B cell (primary cell): ENCODE data around the gene JADE2. TPM values are rescaled to one million over a fixed set of nuclear protein-coding genes. Genes with fewer than 3 reads are reported as not detected.

Experiments
- ATAC-seq: fragments of 200-7000 bp; cut with Tn5 transposase; one replicate; pipeline ENCODE4 v1.10.0; 2021; ENCODE audit warnings: low read depth, mild to moderate bottlenecking, moderate number of reproducible peaks, moderate library complexity
- CTCF ChIA-PET: fragments of 350-600 bp; sonication (Branson Sonifier 250); formaldehyde crosslinking; loops from one replicate; lab custom pipeline; 2021; ENCODE audit warnings: antibody characterized with exemption, inconsistent platforms; lab: Charles Lee
- POLR2A ChIA-PET: fragments of 350-600 bp; sonication (Branson Sonifier 250); formaldehyde crosslinking; loops from one replicate; lab custom pipeline; 2021; ENCODE audit warnings: antibody characterized with exemption; lab: Charles Lee
- DNase-seq: peaks from one replicate; pipeline ENCODE4 v3.0.0; 2013
- H2AFZ ChIP-seq: 2 replicates; pipeline ENCODE4 v1.6.1; 2012; ENCODE audit warnings: mild to moderate bottlenecking, low read depth, low read length; ENCODE audit not compliant: insufficient read depth, poor library complexity, severe bottlenecking
- H3K27ac ChIP-seq, 2 donors: 1 replicate in 1 of 2; 2 replicates in 1 of 2; pipeline ENCODE4 v1.5.1; 2012 to 2013; ENCODE audit warnings: low read length in 2 of 2, mild to moderate bottlenecking in 2 of 2, moderate library complexity in 1 of 2
- H3K27me3 ChIP-seq, 4 experiments: fragments of 200-600 bp in 1 of 4; sonication (generic) in 1 of 4; replicated peaks in 1 of 4; 1 replicate in 2 of 4; 2 replicates in 2 of 4; pipeline versions ENCODE4 v1.6.1 to v1.7.0; 2013 to 2016; ENCODE audit warnings: low read length in 3 of 4, mild to moderate bottlenecking in 2 of 4, mixed read lengths in 1 of 4, moderate library complexity in 1 of 4; ENCODE audit not compliant: insufficient read depth in 4 of 4, control insufficient read depth in 3 of 4; ENCODE audit errors: control extremely low read depth in 1 of 4
- H3K36me3 ChIP-seq, 2 experiments: replicated peaks in 1 of 2; 1 replicate in 1 of 2; 2 replicates in 1 of 2; pipeline versions ENCODE4 v1.6.1 to v1.7.1; 2013; ENCODE audit warnings: low read length in 1 of 2; ENCODE audit not compliant: insufficient read depth in 2 of 2, control insufficient read depth in 1 of 2; ENCODE audit errors: control extremely low read depth in 1 of 2, extremely low read depth in 1 of 2
- H3K4me1 ChIP-seq, 2 donors: fragments of 200-600 bp in 1 of 2; sonication (generic) in 1 of 2; 1 replicate in 1 of 2; 2 replicates in 1 of 2; pipeline versions ENCODE4 v1.5.1 to v1.6.1; 2013 to 2017; ENCODE audit warnings: low read length in 2 of 2; ENCODE audit not compliant: control insufficient read depth in 2 of 2, insufficient read depth in 2 of 2
- H3K4me2 ChIP-seq: replicated peaks from 2 replicates; pipeline ENCODE3; 2012; ENCODE audit warnings: mild to moderate bottlenecking, low read depth, low read length; ENCODE audit not compliant: poor library complexity, severe bottlenecking
- H3K4me3 ChIP-seq, 5 experiments: fragments of 200-600 bp in 1 of 5; sonication (generic) in 1 of 5; 1 replicate in 3 of 5; 2 replicates in 2 of 5; pipeline versions ENCODE4 v1.5.1 to v1.7.0; 2011 to 2016; ENCODE audit warnings: low read length in 4 of 5, mild to moderate bottlenecking in 4 of 5, low read depth in 2 of 5, control low read depth in 1 of 5, moderate library complexity in 1 of 5; ENCODE audit not compliant: insufficient read depth in 1 of 5; ENCODE audit errors: control extremely low read depth in 1 of 5, extremely low read depth in 1 of 5
- H3K79me2 ChIP-seq: fragments of 200-600 bp; sonication (generic); one replicate; pipeline ENCODE4 v1.6.0; 2016; ENCODE audit warnings: low read length; ENCODE audit not compliant: control insufficient read depth, insufficient read depth
- H3K9ac ChIP-seq: fragments of 200-600 bp; sonication (generic); 2 replicates; pipeline ENCODE4 v1.6.1; 2017; ENCODE audit warnings: mild to moderate bottlenecking, low read length, moderate library complexity
- H3K9me3 ChIP-seq, 3 donors: one replicate each; pipeline versions ENCODE4 v1.6.1 to v1.7.1; 2013; ENCODE audit warnings: low read length in 2 of 3; ENCODE audit not compliant: control insufficient read depth in 2 of 3, insufficient read depth in 1 of 3; ENCODE audit errors: control extremely low read depth in 1 of 3
- H4K20me1 ChIP-seq: 2 replicates; pipeline ENCODE4 v1.6.0; 2012; ENCODE audit warnings: mild to moderate bottlenecking, low read length; ENCODE audit not compliant: insufficient read depth, control insufficient read depth, poor library complexity, severe bottlenecking
- H3K27ac Mint-ChIP-seq: one replicate; pipeline ENCODE4 v1.8.0; 2021; ENCODE audit warnings: mixed read lengths
- H3K27me3 Mint-ChIP-seq: one replicate; pipeline ENCODE4 v1.8.0; 2021; ENCODE audit warnings: mixed read lengths
- H3K4me1 Mint-ChIP-seq: one replicate; pipeline ENCODE4 v1.8.0; 2021; ENCODE audit warnings: mixed read lengths
- H3K4me3 Mint-ChIP-seq: one replicate; pipeline ENCODE4 v1.8.0; 2021; ENCODE audit warnings: mixed read lengths
- H3K9me3 Mint-ChIP-seq: one replicate; pipeline ENCODE4 v1.8.0; 2022; ENCODE audit warnings: mixed read lengths; ENCODE audit not compliant: insufficient read depth
- CTCF ChIP-seq: fragments of 200-600 bp; IDR thresholded peaks from one replicate; pipeline ENCODE4 v1.8.0; 2022; ENCODE audit warnings: antibody characterized with exemption, mild to moderate bottlenecking
- EZH2 ChIP-seq: IDR thresholded peaks from 2 replicates; pipeline ENCODE4 v1.6.1; 2012; ENCODE audit warnings: borderline replicate concordance, low read depth, mild to moderate bottlenecking, moderate library complexity, low read length; ENCODE audit not compliant: insufficient read depth, poor library complexity, severe bottlenecking
- WGBS: methylation state at CpG from one replicate; pipeline ENCODE4 v1.1.5; 2013; ENCODE audit warnings: missing lambda C conversion rate; ENCODE audit not compliant: insufficient coverage; 5-methylcytosine and 5-hydroxymethylcytosine counted together
- intact Hi-C: fragments of 100-400 bp; cut with micrococcal nuclease; formaldehyde crosslinking; loops from one replicate; pipeline ENCODE4 v1.10.0; 2022
- polyA plus RNA-seq: library from polyadenylated mRNA; depleted of rRNA; stranded (reverse); fragments of >200 nt; gene quantifications from 2 replicates; pipeline ENCODE4 v1.2.3, GENCODE V29; 2012
- total RNA-seq, 2 donors: library from RNA; stranded (reverse); fragments of 120-200 nt in 1 of 2; gene quantifications; 1 replicate in 1 of 2; 2 replicates in 1 of 2; pipeline versions ENCODE4 v1.2.3 to v1.2.4, GENCODE V29; 2013 to 2022

The JADE2 gene
- total and polyA plus RNA-seq, 2 donors (not counting 1 experiment from before 2014, with no cell fraction given), result 80.5 to 247 TPM

- TF ChIP-seq EZH2 (no peak), CTCF (no peak)
- Mint-ChIP-seq H3K4me3 (peak overlapping the region; percentile 83), H3K27ac (peak overlapping the region; percentile 95), H3K9me3 (no peaks in the 10 kb centered on the region), H3K27me3 (no peaks in the 10 kb centered on the region), H3K4me1 (peaks cover 77% of the 10 kb centered on the region)
- WGBS, result 2% methylated on average over 9 of the region's 11 CpGs
- H3K27ac ChIP-seq, result peak overlapping the region; percentile 86 to 95
- peak overlapping the region in 3 of 5 experiments; percentile 19 to 34 (median 20) for H3K4me3 ChIP-seq
- peak overlapping the region; percentile 50 for H2AFZ ChIP-seq
- no peaks in the 10 kb centered on the region for H3K27me3 ChIP-seq
- H3K9me3 ChIP-seq, result no peaks in the 10 kb centered on the region
- H3K4me2 ChIP-seq, result peak overlapping the region; percentile 74
- intact Hi-C loops, result loop anchor here (1.0 to 5.0 kb wide), 6 partner anchors 10 to 172 kb away; partner anchors contain the start of genes CDKN2AIPNL, SEC24A and UBE2B
- peaks cover 88 to 91% of the 10 kb centered on the region in 2 donors for H3K4me1 ChIP-seq
- H3K9ac ChIP-seq, result peak overlapping the region; percentile 51
- H3K79me2 ChIP-seq, result peaks cover 83% of the 10 kb centered on the region
- POLR2A ChIA-PET, result interaction anchor here (0.8 to 7.8 kb wide), 10 partner anchors 9 to 173 kb away, joined by 3 to 86 read pairs (median 4); partner anchors contain the start of genes CDKN2AIPNL, JADE2 and UBE2B
- peaks cover 0 to 70% of the 10 kb centered on the region in 2 experiments for H3K36me3 ChIP-seq
- CTCF ChIA-PET, result interaction anchor here (1.0 to 6.8 kb wide), 7 partner anchors 10 to 219 kb away, joined by 4 to 122 read pairs (median 11); partner anchors contain the start of genes CAMLG, CDKN2AIPNL and JADE2
- peak; percentile 76 for ATAC-seq
- H4K20me1 ChIP-seq, result peaks cover 57% of the 10 kb centered on the region
- DNase-seq, result peak; percentile 86
These were observed 18.5 kb downstream of the JADE2 start for GRCh38 chr5:134543820-134544614.
